Measurements from ENCODE around the gene PLET1.

The PLET1 gene

DNA sequence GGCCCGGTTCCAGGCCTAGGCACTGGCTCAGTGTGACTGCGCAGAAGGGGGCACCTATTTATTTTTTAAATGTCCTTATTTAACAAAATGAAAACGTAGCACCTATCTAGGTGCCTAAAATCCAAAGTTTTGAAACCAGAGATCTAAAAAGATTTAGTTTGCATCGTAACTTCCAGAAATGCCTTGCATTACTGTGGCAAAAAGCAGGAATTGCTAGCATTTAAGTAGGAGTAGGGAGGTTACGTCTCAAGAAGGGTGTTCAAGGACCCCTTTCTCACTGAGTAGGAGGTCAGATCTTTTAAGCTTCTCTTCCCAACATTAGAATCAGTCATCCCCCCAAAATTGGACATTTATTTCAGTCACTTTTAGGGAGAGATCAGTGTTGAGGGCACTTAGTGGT, 7.7 kb upstream of the PLET1 start:
- TF ChIP-seq CTCF (IDR thresholded peaks at IDR 0.05; ENCODE audit: low read depth, low read length) (no peak), EZH2phosphoT487 (IDR thresholded peaks at IDR 0.05; ENCODE audit: low read depth) (no peak)
- no peaks in the 10 kb centered on the region for H4K20me1 ChIP-seq (ENCODE audit: insufficient read depth, low read length)
- no peaks in the 10 kb centered on the region for H3K36me3 ChIP-seq (replicated peaks; ENCODE audit: low read depth, low read length)
- H3K9me3 ChIP-seq (ENCODE audit: insufficient read depth, low read length) = no peaks in the 10 kb centered on the region
- no peak overlapping the region for H3K4me3 ChIP-seq (ENCODE audit: low read length)
- no peak overlapping the region for H2AFZ ChIP-seq (ENCODE audit: low read depth, low read length)
- H3K27me3 ChIP-seq (ENCODE audit: low read depth, low read length) = no peaks in the 10 kb centered on the region
- H3K4me2 ChIP-seq (ENCODE audit: low read length) = no peak overlapping the region
- H3K27ac ChIP-seq (ENCODE audit: low read length) = no peak overlapping the region
- H3K79me2 ChIP-seq (ENCODE audit: low read length) = no peaks in the 10 kb centered on the region
- H3K4me1 ChIP-seq (ENCODE audit: low read length) = no peaks in the 10 kb centered on the region
- no peak overlapping the region for H3K9ac ChIP-seq (ENCODE audit: low read length)

DNA sequence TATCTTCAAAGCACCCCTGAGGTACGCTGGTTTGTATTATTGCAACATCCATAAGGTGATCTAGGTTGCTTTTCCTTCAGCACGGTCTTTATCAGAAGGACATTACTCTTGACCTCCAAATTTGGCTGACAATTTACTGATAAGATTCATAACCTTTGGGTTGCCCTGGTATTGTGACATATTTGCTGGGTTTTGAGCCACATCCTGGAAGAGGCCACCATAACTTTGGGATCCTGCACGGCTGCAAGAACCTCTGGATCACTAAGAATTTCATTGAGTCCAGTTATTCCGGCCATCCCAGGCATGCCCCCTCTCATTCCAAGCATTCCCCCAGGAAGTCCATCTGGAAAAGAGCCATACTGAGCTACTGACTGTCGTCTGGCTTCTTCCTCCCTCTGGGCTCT, 6.5 kb upstream of the PLET1 start:
- no peaks in the 10 kb centered on the region for H3K36me3 ChIP-seq (replicated peaks; ENCODE audit: low read depth, low read length)
- H3K27me3 ChIP-seq (ENCODE audit: low read depth, low read length) = no peaks in the 10 kb centered on the region
- H3K4me2 ChIP-seq (ENCODE audit: low read length) = no peak overlapping the region
- H3K9ac ChIP-seq (ENCODE audit: low read length) = no peak overlapping the region
- H3K79me2 ChIP-seq (ENCODE audit: low read length) = no peaks in the 10 kb centered on the region
- no peaks in the 10 kb centered on the region for H3K4me1 ChIP-seq (ENCODE audit: low read length)
- TF ChIP-seq CTCF (IDR thresholded peaks at IDR 0.05; ENCODE audit: low read depth, low read length) = no peak
- TF ChIP-seq EZH2phosphoT487 (IDR thresholded peaks at IDR 0.05; ENCODE audit: low read depth) = no peak
- no peak overlapping the region for H3K27ac ChIP-seq (ENCODE audit: low read length)
- no peak overlapping the region for H3K4me3 ChIP-seq (ENCODE audit: low read length)
- no peaks in the 10 kb centered on the region for H4K20me1 ChIP-seq (ENCODE audit: insufficient read depth, low read length)
- H3K9me3 ChIP-seq (ENCODE audit: insufficient read depth, low read length) = no peaks in the 10 kb centered on the region
- H2AFZ ChIP-seq (ENCODE audit: low read depth, low read length) = no peak overlapping the region

- Histone ChIP-seq H2AFZ (ENCODE audit: low read depth, low read length) (no peak overlapping the region), H3K79me2 (ENCODE audit: low read length) (no peaks in the 10 kb centered on the region), H4K20me1 (ENCODE audit: insufficient read depth, low read length) (no peaks in the 10 kb centered on the region), H3K4me3 (ENCODE audit: low read length) (no peak overlapping the region), H3K27ac (ENCODE audit: low read length) (no peak overlapping the region), H3K9ac (ENCODE audit: low read length) (no peak overlapping the region), H3K4me2 (ENCODE audit: low read length) (no peak overlapping the region), H3K36me3 (replicated peaks; ENCODE audit: low read depth, low read length) (no peaks in the 10 kb centered on the region), H3K4me1 (ENCODE audit: low read length) (no peaks in the 10 kb centered on the region), H3K27me3 (ENCODE audit: low read depth, low read length) (no peaks in the 10 kb centered on the region), H3K9me3 (ENCODE audit: insufficient read depth, low read length) (no peaks in the 10 kb centered on the region)
- TF ChIP-seq CTCF (IDR thresholded peaks at IDR 0.05; ENCODE audit: low read depth, low read length) (no peak), EZH2phosphoT487 (IDR thresholded peaks at IDR 0.05; ENCODE audit: low read depth) (no peak)
Measured at GRCh38 chr11:112266410-112266778, 5.7 kb upstream of the PLET1 start.

DNA sequence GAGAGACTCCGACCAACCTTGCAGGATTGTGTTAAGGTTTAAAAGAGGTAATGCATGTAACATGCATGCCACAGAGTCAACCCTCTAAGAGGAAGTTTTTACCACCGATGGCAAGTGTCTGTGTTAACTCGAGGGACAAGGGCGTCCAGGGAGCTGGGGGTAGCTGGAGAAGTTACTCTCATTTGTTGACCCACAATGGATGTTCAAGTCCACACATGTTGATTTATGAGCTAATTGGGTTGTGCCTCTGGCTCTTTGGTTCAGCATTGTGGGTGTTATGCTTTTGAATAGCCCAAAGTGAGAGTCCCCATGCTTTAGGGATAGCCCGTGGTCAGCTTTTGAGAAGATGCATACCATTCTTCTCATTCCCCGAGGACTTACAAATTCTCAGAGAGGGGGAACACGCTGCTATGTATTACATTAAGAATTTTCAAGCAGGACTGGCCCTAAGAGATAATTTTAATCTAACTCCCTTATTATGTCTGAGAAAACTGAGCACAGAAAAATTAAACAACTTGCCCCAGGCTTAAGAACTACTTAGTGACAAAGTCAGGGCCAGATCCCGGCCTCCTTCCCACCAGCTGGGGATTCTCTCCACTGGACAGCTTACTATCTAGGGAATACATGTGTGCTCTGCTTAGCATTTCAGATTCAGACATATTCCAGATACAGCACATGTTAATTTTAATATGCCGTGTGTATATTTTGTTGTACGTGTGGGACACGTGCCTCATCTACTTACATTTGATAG, 5.2 kb upstream of the PLET1 start:
- Histone ChIP-seq H3K9ac (ENCODE audit: low read length) (no peak overlapping the region), H3K4me3 (ENCODE audit: low read length) (no peak overlapping the region), H3K9me3 (ENCODE audit: insufficient read depth, low read length) (no peaks in the 10 kb centered on the region), H3K27ac (ENCODE audit: low read length) (no peak overlapping the region), H2AFZ (ENCODE audit: low read depth, low read length) (no peak overlapping the region), H3K36me3 (replicated peaks; ENCODE audit: low read depth, low read length) (no peaks in the 10 kb centered on the region), H3K79me2 (ENCODE audit: low read length) (no peaks in the 10 kb centered on the region), H3K4me2 (ENCODE audit: low read length) (no peak overlapping the region), H3K4me1 (ENCODE audit: low read length) (no peaks in the 10 kb centered on the region), H3K27me3 (ENCODE audit: low read depth, low read length) (no peaks in the 10 kb centered on the region), H4K20me1 (ENCODE audit: insufficient read depth, low read length) (no peaks in the 10 kb centered on the region)
- no peak for TF ChIP-seq EZH2phosphoT487 (IDR thresholded peaks at IDR 0.05; ENCODE audit: low read depth)
- TF ChIP-seq CTCF (IDR thresholded peaks at IDR 0.05; ENCODE audit: low read depth, low read length) = no peak
